ENCODE results near the gene SOD3. TPM values are rescaled to one million over a fixed set of nuclear protein-coding genes. Genes with fewer than 3 reads are reported as not detected.

SOD3 gene
- total RNA-seq, 1 donor from 2014 or later: 198 TPM

- TF ChIP-seq CTCF (IDR thresholded peaks at IDR 0.05): no peak
Measured at GRCh38 chr4:24771241-24771640, 24.1 kb upstream of the SOD3 start.

GRCh38 chr4:24772061-24772705 lies 23.2 kb upstream of the SOD3 start:
- no peak overlapping the region for H3K4me3 ChIP-seq
- no peaks in the 10 kb centered on the region for H3K27me3 ChIP-seq
- H3K27ac ChIP-seq: no peak overlapping the region
- intact Hi-C loops (cut with DNase I): no loop called here
- ATAC-seq (no peak), DNase-seq (no peak)
- TF ChIP-seq CTCF (IDR thresholded peaks at IDR 0.05): no peak
- H3K4me1 ChIP-seq: no peaks in the 10 kb centered on the region
- H3K9me3 ChIP-seq: no peaks in the 10 kb centered on the region
- H3K36me3 ChIP-seq: no peaks in the 10 kb centered on the region

More at GRCh38 chr4:24771241-24771640, 24.1 kb upstream of the SOD3 start:
- ATAC-seq (no peak), DNase-seq (no peak)
- Histone ChIP-seq H3K4me3 (no peak overlapping the region), H3K4me1 (no peaks in the 10 kb centered on the region), H3K27me3 (no peaks in the 10 kb centered on the region), H3K36me3 (no peaks in the 10 kb centered on the region), H3K9me3 (no peaks in the 10 kb centered on the region), H3K27ac (no peak overlapping the region)
- intact Hi-C loops (cut with DNase I): no loop called here

GRCh38 chr4:24772952-24773351 lies 22.4 kb upstream of the SOD3 start:
- Histone ChIP-seq H3K27me3 (no peaks in the 10 kb centered on the region), H3K4me3 (no peak overlapping the region), H3K36me3 (no peaks in the 10 kb centered on the region), H3K4me1 (no peaks in the 10 kb centered on the region), H3K9me3 (no peaks in the 10 kb centered on the region), H3K27ac (no peak overlapping the region)
- intact Hi-C loops (cut with DNase I): no loop called here
- DNase-seq (no peak), ATAC-seq (no peak)
- TF ChIP-seq CTCF (IDR thresholded peaks at IDR 0.05): no peak

- H3K27me3 ChIP-seq: no peaks in the 10 kb centered on the region
- no peaks in the 10 kb centered on the region for H3K4me1 ChIP-seq
- peak overlapping the region; percentile 20 for H3K27ac ChIP-seq
- intact Hi-C loops (cut with DNase I): no loop called here
- DNase-seq: no peak
- H3K4me3 ChIP-seq: no peak overlapping the region
- no peak for TF ChIP-seq CTCF (IDR thresholded peaks at IDR 0.05)
- no peaks in the 10 kb centered on the region for H3K36me3 ChIP-seq
- ATAC-seq: peak; percentile 77
- no peaks in the 10 kb centered on the region for H3K9me3 ChIP-seq
Measured at GRCh38 chr4:24774452-24774851, 20.9 kb upstream of the SOD3 start.

GRCh38 chr4:24775032-24775605 lies 20.3 kb upstream of the SOD3 start:
- H3K27ac ChIP-seq: peak overlapping the region; percentile 20
- intact Hi-C loops (cut with DNase I): no loop called here

More at GRCh38 chr4:24775032-24775605, 20.3 kb upstream of the SOD3 start:
- H3K27me3 ChIP-seq: no peaks in the 10 kb centered on the region
- TF ChIP-seq CTCF (IDR thresholded peaks at IDR 0.05): no peak
- no peaks in the 10 kb centered on the region for H3K4me1 ChIP-seq
- H3K9me3 ChIP-seq: no peaks in the 10 kb centered on the region
- H3K36me3 ChIP-seq: no peaks in the 10 kb centered on the region
- DNase-seq (no peak), ATAC-seq (peak; percentile 54)
- H3K4me3 ChIP-seq: no peak overlapping the region

All from upper lobe of right lung (tissue), 1 donor.